Peyer's patch (tissue), 4 donors: Measurements from ENCODE around the gene RTF2.

ENCODE experiments used
- CTCF ChIP-seq, 6 experiments: fragments of 450-650 bp in 4 of 6; fragments of 200-600 bp in 2 of 6; sonication (generic) in 1 of 6; IDR thresholded peaks; one replicate each; pipeline ENCODE4 v1.5.1; 2017 to 2019; ENCODE audit warnings: antibody characterized with exemption in 6 of 6, mild to moderate bottlenecking in 3 of 6, moderate library complexity in 1 of 6
- POLR2A ChIP-seq, 2 donors: fragments of 450-650 bp; IDR thresholded peaks; one replicate each; pipeline ENCODE4 v1.5.1; 2017; ENCODE audit warnings: antibody characterized with exemption in 2 of 2, mild to moderate bottlenecking in 2 of 2, moderate library complexity in 2 of 2

- TF ChIP-seq CTCF (IDR thresholded peaks at IDR 0.05) (no peak), POLR2A (IDR thresholded peaks at IDR 0.05) (no peak)
Measured at GRCh38 chr20:56551571-56551970, 83.1 kb downstream of the RTF2 start.
